Measurements from ENCODE around the gene JAGN1. TPM values are rescaled to one million over a fixed set of nuclear protein-coding genes. Genes with fewer than 3 reads are reported as not detected.
"Not testable (repeated sequence)": the region's sequence is repeated elsewhere in the genome, so short reads cannot be mapped to it uniquely, and the experiment has no call there.

The JAGN1 gene
- total RNA-seq, 2 experiments from 2014 or later = 14.4 to 15.1 TPM

DNA sequence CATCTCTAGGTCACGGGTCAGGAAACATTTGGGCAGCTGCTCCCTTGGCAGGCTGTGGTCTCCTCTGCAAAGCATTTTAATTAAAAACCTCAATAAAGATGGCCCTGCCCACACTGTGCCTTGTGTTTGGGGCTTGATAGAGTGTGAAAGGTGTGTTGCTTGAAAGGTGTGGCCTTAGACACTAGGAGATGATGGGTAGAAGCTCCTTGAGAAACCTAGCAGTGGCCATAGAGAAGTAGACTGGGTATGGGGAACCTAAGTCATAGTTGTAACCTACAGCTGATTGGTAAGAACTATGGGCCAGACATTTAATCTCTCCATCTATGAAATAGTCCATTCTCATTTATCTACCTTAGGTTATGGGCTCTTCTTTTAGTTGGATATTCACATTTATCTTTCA is 3.3 kb downstream of the JAGN1 start:
- DNase-seq (no peak), ATAC-seq (ENCODE audit: poor library complexity) (no peak)
- intact Hi-C loops (cut with DNase I, micrococcal nuclease) = loop anchor here (5.0 kb wide), 2 partner anchors 59 to 146 kb away; partner anchors contain the start of genes OGG1 (in 1 of the 2) and PRRT3 (in 1 of the 2)
- ChIA-PET CTCF (interaction anchor here (2.9 kb wide), 1 partner anchor 39 kb away, joined by 11 read pairs; the partner anchor contains the start of gene CRELD1), POLR2A (interaction anchor here (0.8 to 1.9 kb wide), 4 partner anchors 9 to 101 kb away, joined by 3 to 10 read pairs (median 4); partner anchors contain the start of genes ARPC4, CRELD1 and IL17RE)
- no peak overlapping the region for H3K4me3 ChIP-seq (ENCODE audit: low read length)
- Mint-ChIP-seq H3K9me3 (no peaks in the 10 kb centered on the region), H3K4me1 (ENCODE audit: low read depth) (peaks cover 63% of the 10 kb centered on the region), H3K27me3 (no peaks in the 10 kb centered on the region), H3K27ac (peak overlapping the region; percentile 95), H3K4me3 (peak overlapping the region; percentile 52), H3K36me3 (ENCODE audit: low read depth) (peaks cover 42% of the 10 kb centered on the region)
- no peaks in the 10 kb centered on the region for H3K9me3 ChIP-seq (ENCODE audit: control insufficient read depth in 1 of 2, insufficient read depth in 1 of 2, low read length in 2 of 2)
- peaks cover 18% of the 10 kb centered on the region for H3K36me3 ChIP-seq (ENCODE audit: insufficient read depth, low read length)
- H3K27me3 ChIP-seq (ENCODE audit: control insufficient read depth in 1 of 2, insufficient read depth in 2 of 2, low read length in 2 of 2) = no peaks in the 10 kb centered on the region
- H3K4me1 ChIP-seq (ENCODE audit: insufficient read depth, low read length) = peaks cover 22% of the 10 kb centered on the region
- TF ChIP-seq, protein P1, sequence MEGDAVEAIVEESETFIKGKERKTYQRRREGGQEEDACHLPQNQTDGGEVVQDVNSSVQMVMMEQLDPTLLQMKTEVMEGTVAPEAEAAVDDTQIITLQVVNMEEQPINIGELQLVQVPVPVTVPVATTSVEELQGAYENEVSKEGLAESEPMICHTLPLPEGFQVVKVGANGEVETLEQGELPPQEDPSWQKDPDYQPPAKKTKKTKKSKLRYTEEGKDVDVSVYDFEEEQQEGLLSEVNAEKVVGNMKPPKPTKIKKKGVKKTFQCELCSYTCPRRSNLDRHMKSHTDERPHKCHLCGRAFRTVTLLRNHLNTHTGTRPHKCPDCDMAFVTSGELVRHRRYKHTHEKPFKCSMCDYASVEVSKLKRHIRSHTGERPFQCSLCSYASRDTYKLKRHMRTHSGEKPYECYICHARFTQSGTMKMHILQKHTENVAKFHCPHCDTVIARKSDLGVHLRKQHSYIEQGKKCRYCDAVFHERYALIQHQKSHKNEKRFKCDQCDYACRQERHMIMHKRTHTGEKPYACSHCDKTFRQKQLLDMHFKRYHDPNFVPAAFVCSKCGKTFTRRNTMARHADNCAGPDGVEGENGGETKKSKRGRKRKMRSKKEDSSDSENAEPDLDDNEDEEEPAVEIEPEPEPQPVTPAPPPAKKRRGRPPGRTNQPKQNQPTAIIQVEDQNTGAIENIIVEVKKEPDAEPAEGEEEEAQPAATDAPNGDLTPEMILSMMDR (IDR thresholded peaks at IDR 0.05) = no peak
- no peak overlapping the region for H3K27ac ChIP-seq (ENCODE audit: low read depth in 1 of 2, low read length in 2 of 2)

DNA sequence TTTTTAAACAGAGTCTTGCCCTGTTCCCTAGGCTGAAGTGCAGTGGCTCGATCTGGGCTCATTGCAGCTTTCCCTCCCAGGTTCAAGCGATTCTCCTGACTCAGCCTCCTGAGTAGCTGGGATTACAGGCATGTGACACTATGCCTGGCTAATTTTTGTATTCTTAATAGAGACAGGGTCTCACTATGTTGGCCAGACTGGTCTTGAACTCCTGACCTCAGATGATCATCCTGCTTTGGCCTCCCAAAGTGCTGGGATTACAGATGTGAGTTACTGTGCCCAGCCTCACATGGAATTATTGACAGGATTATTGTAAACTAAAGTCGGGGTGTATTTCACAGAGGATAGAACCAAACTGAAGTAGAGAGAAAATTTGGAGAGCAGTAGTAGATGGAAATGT is 5.3 kb downstream of the JAGN1 start:
- peaks cover 54% of the 10 kb centered on the region for H3K4me1 Mint-ChIP-seq (ENCODE audit: low read depth)
- H3K9me3 ChIP-seq (ENCODE audit: control insufficient read depth in 1 of 2, insufficient read depth in 1 of 2, low read length in 2 of 2); H3K27me3 ChIP-seq (ENCODE audit: control insufficient read depth in 1 of 2, insufficient read depth in 2 of 2, low read length in 2 of 2); H3K27me3 Mint-ChIP-seq; H3K4me3 Mint-ChIP-seq; H3K9me3 Mint-ChIP-seq; ATAC-seq (ENCODE audit: poor library complexity); H3K27ac ChIP-seq (ENCODE audit: low read depth in 1 of 2, low read length in 2 of 2); H3K4me3 ChIP-seq (ENCODE audit: low read length); DNase-seq; intact Hi-C loops (cut with DNase I, micrococcal nuclease): not testable (repeated sequence)
- H3K27ac Mint-ChIP-seq = peak overlapping the region; percentile 64
- ChIA-PET CTCF (interaction anchor here (2.9 kb wide), 1 partner anchor 37 kb away, joined by 11 read pairs; the partner anchor contains the start of gene CRELD1), POLR2A (interaction anchor here (1.0 kb wide), 1 partner anchor 247 kb away, joined by 4 read pairs; the partner anchor contains the start of gene MTMR14)
- H3K4me1 ChIP-seq (ENCODE audit: insufficient read depth, low read length) = peaks cover 18% of the 10 kb centered on the region
- H3K36me3 ChIP-seq (ENCODE audit: insufficient read depth, low read length) = peaks cover 18% of the 10 kb centered on the region
- H3K36me3 Mint-ChIP-seq (ENCODE audit: low read depth) = peaks cover 33% of the 10 kb centered on the region

DNA sequence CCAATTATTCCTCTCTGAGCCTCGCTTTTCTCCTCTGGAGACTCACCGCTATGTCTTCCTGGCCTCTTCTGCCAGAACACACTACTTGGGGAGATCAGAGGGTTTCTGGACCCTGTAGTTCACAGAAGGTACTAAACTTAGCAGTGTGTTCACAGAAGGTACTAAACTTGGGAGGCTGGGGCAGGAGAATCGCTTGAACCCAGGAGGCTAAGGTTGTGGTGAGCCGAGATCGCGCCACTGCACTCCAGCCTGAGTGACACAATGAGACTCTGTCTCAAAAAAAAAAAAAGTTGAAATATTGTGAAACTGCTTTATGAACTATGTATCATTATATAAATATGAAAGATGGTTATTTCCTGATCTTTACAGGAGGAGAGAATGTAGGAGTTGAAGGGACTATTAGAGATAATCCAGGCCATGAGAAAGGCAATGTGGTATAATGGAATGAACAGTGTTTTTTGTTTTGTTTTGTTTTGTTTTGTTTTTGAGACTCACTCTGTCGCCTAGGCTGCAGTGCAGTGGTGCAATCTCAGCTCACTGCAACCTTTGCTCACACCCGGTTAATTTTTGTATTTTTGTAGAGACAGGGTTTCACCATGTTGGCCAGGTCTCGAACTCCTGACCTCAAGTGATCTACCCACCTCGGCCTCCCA is 6.5 kb downstream of the JAGN1 start:
- H3K27ac ChIP-seq (ENCODE audit: low read depth in 1 of 2, low read length in 2 of 2); H3K27me3 Mint-ChIP-seq; H3K9me3 ChIP-seq (ENCODE audit: control insufficient read depth in 1 of 2, insufficient read depth in 1 of 2, low read length in 2 of 2); CTCF ChIA-PET; H3K27me3 ChIP-seq (ENCODE audit: control insufficient read depth in 1 of 2, insufficient read depth in 2 of 2, low read length in 2 of 2); POLR2A ChIA-PET; DNase-seq; H3K4me3 Mint-ChIP-seq; ATAC-seq (ENCODE audit: poor library complexity); H3K4me3 ChIP-seq (ENCODE audit: low read length); H3K9me3 Mint-ChIP-seq; intact Hi-C loops (cut with DNase I, micrococcal nuclease): not testable (repeated sequence)
- Histone ChIP-seq H3K4me1 (ENCODE audit: insufficient read depth, low read length) (peaks cover 22% of the 10 kb centered on the region), H3K36me3 (ENCODE audit: insufficient read depth, low read length) (peaks cover 18% of the 10 kb centered on the region)
- H3K27ac Mint-ChIP-seq = peak overlapping the region; percentile 64
- H3K4me1 Mint-ChIP-seq (ENCODE audit: low read depth) = peaks cover 45% of the 10 kb centered on the region
- peaks cover 28% of the 10 kb centered on the region for H3K36me3 Mint-ChIP-seq (ENCODE audit: low read depth)

Measured in CD4-positive, alpha-beta T cell (primary cell).